ENCODE measurements around the gene FBXO22.

DNA sequence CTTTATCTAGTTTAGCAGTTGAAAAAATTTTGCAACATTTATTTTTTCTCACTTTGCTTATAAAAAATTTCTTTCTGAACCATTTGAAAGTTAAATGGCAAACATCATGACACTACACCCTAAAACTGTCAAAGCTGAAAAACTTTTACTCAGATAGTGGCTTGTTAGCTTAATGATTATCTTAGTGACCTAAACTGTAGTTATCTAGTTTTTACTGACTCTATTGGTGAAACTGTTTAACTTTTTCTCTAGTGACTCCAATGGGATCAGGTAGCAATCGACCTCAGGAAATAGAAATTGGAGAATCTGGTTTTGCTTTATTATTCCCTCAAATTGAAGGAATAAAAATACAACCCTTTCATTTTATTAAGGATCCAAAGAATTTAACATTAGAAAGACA is 13.3 kb downstream of the FBXO22 start:
- TF ChIP-seq KAT2A (conservative IDR thresholded peaks at IDR 0.05; ENCODE audit: control insufficient read depth, low read depth, low read length) (no peak), CTCF (IDR thresholded peaks at IDR 0.05 in 2 of 3, conservative IDR thresholded peaks at IDR 0.05 in 1 of 3; ENCODE audit: control insufficient read depth in 2 of 3, extremely low read depth in 1 of 3, insufficient read depth in 1 of 3, low read depth in 3 of 3, low read length in 3 of 3) (no peak), KDM1A (IDR thresholded peaks at IDR 0.05; ENCODE audit: borderline replicate concordance) (no peak), POLR2AphosphoS5 (IDR thresholded peaks at IDR 0.05; ENCODE audit: low read length) (no peak), EZH2 (IDR thresholded peaks at IDR 0.05; ENCODE audit: borderline replicate concordance, control insufficient read depth, low read depth, low read length) (no peak)
